Stimulated activated CD8-positive, alpha-beta memory T cell treated with anti-CD3 and anti-CD28 coated beads, Interleukin-12 subunit alpha, Interleukin-12 subunit beta, amount 100 ng/mL, for 1 hour (primary cell): ENCODE results near the gene SLC7A1.

Experiments used
- DNase-seq: peaks from one replicate; pipeline ENCODE4 v3.0.0-alpha.2; 2020; ENCODE audit warnings: low read depth

SLC7A1 gene

DNA sequence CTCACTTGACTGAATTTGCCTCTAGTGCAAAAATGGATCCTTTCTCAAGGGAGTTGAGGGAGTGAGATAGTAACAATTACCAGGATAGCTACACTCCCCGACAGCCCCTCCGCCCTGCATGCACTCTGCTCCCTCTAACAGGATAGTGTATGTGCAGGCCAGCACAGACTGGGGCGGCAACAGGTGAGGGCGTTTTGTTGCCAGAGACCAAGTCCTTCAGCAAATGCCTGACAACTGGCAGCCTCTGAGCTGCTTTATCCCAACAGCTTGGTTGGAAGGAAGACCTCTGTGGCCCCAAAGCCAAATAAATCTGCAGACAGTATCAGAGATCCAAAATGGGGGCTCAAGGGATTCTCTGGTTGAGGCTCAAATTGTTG, 86.6 kb downstream of the SLC7A1 start:
- DNase-seq, result no peak

DNA sequence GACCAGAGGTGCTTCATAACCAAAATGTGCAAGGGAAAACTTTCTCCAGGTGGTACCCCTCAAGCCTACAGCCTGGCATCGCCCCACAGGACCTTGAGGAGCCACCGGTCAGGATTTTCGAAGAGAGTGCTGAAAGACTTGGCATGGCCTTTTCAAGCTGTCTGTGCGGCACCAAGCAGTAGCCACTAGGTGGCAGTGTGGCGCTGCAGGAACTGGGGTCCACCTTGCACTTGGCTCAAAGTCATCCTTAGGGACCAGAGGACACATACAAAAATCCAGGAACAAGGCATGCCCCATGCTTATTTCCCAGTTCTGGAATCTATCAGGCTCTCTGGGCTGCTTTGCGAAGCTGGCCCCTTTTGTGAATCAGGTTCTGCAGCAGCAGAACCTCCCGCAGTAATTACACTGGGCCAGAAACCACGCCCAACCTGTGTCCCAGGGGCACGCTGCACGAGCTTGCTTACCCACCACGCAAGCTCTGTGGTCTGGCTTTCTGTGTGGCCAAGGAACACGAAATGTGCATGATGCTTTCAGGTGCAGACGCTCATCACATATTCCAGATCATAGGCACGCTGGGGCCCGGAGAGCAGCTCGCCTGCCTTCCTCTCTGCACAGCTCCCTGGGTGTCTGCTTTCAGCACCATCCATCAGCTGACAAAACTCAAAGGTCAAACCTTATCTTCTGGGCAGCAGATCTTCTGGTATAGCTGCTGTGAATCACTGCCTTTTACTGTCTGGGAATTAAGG, 87.2 kb downstream of the SLC7A1 start:
- peak; percentile 65 for DNase-seq

GRCh38 chr13:29507356-29507755, 88.1 kb downstream of the SLC7A1 start:
- no peak for DNase-seq

GRCh38 chr13:29505950-29506349, 89.5 kb downstream of the SLC7A1 start:
- DNase-seq, result no peak

GRCh38 chr13:29505511-29505910, 90.0 kb downstream of the SLC7A1 start:
- no peak for DNase-seq

GRCh38 chr13:29504691-29505090, 90.8 kb downstream of the SLC7A1 start:
- DNase-seq, result no peak

- no peak for DNase-seq
Measured at GRCh38 chr13:29503041-29503837, 92.2 kb downstream of the SLC7A1 start.

DNA sequence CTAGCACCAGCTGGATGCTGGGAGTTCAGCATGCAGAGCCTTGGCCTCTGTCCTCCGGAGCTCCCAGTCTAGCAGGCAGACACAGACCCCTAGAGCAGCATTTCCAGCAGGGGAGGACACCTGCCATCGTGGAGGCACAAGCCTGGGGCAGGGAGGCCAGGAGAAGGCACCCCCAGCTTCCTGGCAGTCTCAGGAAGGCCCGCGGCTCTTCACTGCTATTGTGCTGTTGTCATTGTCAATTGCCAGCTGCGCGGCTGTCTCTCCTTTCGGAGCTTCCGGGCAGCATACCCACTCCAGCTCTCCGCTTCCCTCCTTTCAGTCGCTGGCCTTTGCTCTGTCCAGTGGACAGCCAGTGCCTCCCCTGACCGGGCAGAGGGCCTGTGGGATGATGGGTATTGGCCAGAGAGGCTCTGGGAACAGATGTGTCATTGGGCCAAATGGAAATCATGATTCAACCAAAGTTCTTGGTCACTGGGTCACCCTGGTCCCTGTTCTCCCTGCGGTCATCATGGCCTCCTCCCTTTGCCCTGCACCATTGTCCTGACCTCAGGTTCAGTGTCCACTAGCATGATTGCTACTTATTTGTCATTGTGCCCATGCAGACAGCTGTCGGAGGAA, 93.0 kb downstream of the SLC7A1 start:
- DNase-seq, result no peak

- DNase-seq, result no peak
Measured at GRCh38 chr13:29501674-29502073, 93.8 kb downstream of the SLC7A1 start.

- no peak for DNase-seq
Measured at GRCh38 chr13:29500386-29500785, 95.1 kb downstream of the SLC7A1 start.

DNA sequence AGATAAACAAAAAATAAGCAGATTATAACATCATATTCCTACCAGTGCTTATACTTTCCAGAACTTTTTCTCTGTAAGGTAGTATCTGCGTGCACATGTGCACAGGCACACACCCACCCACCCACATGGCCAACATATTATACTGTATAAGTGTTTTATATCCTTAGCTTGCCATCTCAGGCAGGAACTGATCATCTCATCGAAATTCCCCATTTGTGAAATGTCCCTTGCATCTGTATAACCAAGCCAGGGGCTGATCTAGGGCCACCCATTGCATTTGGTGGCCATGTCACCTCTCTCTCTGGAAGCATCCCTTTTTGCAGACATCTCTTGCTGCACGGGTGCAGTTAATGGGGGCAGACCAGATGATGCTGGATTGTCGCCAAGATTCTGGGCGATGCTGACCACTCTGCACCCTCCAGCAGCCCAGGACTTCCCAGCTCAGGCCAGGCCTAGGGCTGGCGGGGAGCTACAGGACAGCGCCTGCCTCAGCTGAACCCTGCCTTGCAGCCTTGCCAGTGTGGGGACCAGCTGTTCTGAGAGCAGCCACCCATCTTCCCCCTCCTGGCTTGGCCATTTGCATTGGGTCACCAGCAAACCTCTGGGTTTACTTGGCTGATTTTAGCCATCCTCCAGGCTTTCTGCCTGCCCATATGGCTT, 95.9 kb downstream of the SLC7A1 start:
- DNase-seq, result no peak

- DNase-seq, result no peak
Measured at GRCh38 chr13:29498426-29499040, 97.0 kb downstream of the SLC7A1 start.

DNA sequence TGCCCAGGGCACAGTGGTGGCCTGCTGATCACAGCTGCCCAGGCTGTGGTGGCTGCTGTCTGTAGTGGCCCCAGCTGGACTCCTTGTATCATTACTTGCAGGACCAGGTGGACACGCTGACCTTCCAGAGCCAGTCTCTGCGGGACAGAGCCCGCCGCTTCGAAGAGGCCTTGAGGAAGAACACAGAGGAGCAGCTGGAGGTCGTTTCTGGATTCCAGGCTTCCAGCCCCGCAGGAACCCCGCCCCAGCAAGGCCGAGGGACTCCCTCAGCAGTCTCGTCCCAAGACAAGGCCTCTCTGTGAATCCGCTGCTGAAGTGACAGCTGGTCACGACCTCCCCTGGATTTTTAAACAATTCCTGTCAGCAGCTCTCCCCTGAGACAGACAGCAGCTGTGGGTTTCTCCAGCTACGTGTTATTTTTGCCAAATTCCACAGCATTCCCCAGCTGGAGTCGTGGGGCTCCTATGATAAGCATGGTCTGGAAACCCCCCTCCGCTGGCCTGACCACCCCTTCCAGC, 98.3 kb downstream of the SLC7A1 start:
- no peak for DNase-seq

DNA sequence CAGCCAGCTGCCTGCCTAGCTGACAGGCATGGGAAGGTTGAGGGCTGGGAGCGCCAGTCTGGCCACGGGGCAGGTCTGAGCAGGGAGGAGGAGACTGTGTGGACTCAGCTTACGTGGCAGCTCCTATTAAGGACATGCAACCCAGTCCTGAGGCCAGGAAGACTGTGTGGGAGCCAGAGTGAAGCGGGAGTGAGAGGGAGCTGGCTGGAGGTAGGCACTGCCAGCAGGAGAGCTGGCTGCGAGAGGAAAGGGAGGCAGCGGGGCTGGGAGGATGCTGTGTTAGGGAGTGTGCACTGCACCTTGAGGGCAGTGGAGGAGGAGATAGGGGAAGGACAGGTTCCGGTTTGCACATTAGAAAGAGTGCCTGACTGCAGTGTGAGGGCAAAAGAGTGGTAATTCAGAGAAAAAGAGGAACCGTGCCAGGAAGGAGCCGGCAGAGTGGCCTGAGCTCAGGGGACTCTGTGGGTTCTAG, 99.2 kb downstream of the SLC7A1 start:
- no peak for DNase-seq

- no peak for DNase-seq
Measured at GRCh38 chr13:29494520-29494919, 101.0 kb downstream of the SLC7A1 start.

DNA sequence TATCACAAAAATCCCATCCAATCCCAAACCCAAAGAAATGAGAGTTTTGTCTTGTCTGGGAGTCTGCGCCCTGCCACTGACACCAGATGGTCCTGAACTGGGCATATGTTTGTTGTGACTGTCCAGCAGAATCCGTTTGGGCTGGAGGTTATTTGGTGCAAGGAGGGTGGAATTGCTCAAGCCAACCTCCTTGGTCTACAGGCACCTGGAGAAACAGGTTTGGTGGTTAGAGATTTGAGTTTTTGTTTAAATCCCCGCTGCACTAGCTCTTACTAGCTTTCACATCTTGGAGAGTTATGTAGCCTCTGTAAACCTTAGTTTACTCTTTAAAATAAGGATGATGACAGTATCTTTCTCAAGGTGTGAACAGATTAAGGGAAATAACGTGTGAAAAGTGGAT, 101.7 kb downstream of the SLC7A1 start:
- no peak for DNase-seq

DNA sequence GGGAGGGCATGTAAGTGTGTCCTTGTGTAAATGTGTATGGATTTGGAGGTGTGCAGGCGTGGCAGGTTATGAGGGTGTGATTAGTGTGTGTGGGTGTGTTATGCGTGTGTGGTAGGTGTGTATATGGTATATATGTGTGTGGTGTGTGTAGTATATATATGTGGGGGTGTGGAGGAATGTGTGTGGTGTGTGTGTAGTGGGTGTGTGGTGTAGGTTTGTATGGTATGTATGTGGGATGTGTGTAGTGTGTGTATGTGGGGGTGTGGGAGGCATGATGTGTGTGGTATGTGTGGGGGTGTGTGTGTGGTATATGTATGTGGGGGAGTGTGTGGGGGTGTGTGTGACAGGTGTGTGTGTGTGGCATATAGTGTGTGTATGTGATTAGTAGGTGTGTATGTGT, 104.2 kb downstream of the SLC7A1 start:
- no peak for DNase-seq

GRCh38 chr13:29490561-29490885, 105.0 kb downstream of the SLC7A1 start:
- no peak for DNase-seq

DNA sequence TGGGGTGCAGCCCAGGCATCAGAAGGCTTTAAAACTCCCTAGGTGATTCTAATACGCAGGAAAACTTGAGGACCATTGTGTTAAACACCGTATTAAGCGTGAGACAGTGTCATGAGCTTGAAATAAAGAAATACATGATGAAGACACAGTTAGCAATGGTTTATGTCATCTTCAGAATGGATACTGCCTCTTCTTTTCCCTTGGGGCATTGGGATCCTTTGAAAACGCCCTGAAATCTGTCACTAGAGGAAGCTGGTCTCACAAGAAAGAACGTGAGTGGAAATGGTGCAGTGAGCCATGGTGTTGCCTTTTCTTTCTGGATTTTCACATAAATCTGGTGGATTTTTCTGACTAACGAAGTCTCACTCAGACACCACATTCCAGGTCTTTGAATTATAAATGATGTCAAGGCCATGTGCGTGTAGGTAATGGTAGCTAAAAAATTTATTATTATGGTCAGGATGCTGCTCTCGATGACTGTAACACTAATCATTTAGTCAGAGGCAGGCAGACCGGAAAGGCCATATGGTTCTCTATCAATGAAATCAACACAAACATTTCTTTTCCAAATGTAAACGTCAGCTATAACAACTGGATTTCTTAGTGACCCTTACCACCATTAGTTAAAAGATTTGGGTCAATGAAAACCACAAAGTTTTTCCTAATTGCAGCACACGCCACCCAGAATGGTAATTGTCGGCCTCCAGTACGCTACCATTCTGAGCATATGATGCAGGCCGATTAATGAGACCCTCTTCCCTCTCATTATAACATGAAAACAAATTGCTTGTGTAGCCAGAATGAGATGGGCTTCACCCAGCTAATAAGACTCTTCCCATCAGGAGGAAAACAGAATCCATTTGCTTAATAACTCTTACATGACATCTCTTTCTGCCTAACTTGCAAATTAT, 105.6 kb downstream of the SLC7A1 start:
- DNase-seq, result no peak

DNA sequence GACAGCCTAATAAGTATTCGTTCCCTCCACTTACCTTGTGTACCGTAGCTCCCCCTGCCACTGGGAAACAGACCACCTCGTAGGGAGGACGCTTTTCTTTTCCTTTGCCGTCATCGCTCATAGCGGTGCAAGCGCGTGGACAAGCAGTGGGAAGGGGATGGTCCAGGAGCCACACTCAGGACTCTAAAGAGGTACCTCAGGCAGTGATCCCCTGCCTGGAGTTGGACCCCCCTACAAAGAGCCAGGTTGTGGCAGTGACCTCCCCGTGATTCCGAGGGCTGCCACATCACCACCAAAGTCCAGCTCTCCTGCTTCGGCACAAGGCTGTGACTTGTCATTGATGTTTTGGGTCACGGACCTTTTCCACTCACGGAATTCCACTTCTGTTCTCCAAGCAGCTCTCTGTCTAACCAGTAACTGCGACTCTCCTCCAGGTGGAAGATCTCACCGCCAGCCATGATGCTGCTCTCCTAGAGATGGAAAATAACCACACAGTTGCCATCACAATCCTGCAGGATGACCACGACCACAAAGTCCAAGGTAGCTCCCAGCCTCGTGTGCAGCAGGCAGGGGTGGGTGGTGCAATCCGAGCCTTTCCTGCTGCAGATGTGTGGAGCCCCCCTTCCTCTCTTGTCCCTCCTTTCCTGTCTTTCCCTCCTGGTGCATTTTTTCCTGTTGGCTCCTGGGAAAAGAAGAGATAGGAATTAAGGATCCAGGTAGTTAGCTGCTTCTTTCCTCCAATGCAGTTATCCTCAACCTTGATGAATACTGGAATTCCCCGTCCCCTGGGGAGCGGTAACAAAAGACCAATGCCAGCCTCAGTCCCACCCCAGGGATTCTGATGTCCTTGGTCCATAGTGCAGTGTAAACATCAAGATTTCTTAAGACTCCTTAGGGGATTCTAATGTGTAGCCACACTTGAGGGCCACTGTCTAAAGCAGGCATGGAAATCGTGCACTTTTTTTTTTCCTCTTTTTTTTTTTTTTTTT, 107.7 kb downstream of the SLC7A1 start:
- no peak for DNase-seq
